ENCODE measurements around the gene CIAO2A. TPM values are rescaled to one million over a fixed set of nuclear protein-coding genes. Genes with fewer than 3 reads are reported as not detected.

CIAO2A gene
- total RNA-seq, 1 experiment from 2014 or later: 73.2 TPM

DNA sequence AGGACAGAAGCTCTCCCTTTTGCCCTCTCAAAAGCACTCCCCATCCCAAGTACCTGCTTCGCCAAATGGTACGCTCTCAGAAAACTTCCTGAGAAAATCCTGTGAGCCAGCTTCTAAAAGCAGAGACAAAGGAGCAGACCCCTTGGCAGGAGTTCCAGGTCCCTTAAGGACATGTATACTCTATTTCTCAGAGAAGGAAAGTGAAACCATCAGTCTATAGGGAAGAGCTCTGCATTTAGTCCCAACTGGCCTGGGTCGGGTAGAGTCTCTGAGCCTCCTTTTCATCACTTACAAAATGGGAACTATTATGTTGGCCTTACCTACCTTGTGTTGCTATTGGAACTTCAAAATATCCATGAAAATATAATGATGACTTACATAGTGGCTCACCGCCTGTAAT, 67.0 kb downstream of the CIAO2A start:
- Mint-ChIP-seq H3K9me3 (ENCODE audit: low read depth, unreplicated experiment) (peaks cover under 1% of the 10 kb centered on the region), H3K4me3 (ENCODE audit: low read depth, unreplicated experiment) (no peak overlapping the region), H3K27me3 (ENCODE audit: unreplicated experiment) (peaks cover 28% of the 10 kb centered on the region), H3K4me1 (ENCODE audit: low read depth, unreplicated experiment) (peaks cover 11% of the 10 kb centered on the region), H3K36me3 (ENCODE audit: insufficient read depth, unreplicated experiment) (peaks cover 8% of the 10 kb centered on the region), H3K27ac (ENCODE audit: unreplicated experiment) (no peak overlapping the region)
- no peak for DNase-seq
- BruUV-seq (replicated peaks): no TSS peak
- CTCF ChIA-PET: no interaction called here
- TF ChIP-seq, protein P1, sequence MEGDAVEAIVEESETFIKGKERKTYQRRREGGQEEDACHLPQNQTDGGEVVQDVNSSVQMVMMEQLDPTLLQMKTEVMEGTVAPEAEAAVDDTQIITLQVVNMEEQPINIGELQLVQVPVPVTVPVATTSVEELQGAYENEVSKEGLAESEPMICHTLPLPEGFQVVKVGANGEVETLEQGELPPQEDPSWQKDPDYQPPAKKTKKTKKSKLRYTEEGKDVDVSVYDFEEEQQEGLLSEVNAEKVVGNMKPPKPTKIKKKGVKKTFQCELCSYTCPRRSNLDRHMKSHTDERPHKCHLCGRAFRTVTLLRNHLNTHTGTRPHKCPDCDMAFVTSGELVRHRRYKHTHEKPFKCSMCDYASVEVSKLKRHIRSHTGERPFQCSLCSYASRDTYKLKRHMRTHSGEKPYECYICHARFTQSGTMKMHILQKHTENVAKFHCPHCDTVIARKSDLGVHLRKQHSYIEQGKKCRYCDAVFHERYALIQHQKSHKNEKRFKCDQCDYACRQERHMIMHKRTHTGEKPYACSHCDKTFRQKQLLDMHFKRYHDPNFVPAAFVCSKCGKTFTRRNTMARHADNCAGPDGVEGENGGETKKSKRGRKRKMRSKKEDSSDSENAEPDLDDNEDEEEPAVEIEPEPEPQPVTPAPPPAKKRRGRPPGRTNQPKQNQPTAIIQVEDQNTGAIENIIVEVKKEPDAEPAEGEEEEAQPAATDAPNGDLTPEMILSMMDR (IDR thresholded peaks at IDR 0.05; ENCODE audit: unreplicated experiment): no peak
- intact Hi-C loops (cut with micrococcal nuclease; ENCODE audit: unreplicated experiment): no loop called here

DNA sequence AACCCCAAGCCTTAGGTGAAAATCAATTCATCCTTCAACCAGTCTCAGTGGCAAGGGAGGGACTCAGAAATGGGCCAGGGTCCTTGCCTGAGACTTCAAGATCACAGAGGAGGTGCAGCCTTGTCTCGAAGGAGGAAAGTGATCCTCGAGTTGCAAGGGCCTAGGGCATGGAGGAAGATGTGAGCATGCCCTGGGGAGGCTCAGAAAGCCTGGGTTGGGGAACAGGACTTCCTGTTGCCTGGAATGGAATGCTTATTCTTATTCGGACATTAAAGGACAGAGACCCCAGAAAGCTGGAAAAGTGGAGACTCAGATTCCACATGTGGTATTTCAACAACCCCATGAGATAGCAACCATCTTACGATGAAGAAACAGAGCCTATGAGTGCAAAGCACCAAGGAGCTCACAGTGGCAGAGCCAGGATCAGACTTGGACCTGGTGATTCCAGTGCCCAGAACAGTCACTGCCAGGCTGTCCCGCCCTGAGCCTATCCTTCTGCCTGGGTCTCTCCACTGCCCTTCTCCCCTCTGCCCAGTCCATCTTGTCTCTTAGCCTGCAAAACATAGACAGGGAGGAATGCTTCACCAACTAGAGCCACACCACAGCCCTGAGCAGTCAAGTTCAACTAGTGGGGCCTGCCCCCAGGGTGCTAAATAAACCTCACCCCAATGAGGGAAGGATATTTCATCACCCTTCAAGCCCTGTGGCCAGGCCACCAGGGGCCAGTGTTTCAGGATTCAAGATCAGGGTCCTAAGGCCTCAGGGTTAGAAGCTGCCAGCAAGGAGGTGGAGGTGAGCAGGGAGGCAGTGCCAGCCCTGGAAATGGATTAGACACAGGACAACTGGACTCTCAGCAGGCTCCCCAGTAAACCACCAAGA, 69.2 kb downstream of the CIAO2A start:
- no peak overlapping the region for H3K4me3 Mint-ChIP-seq (ENCODE audit: low read depth, unreplicated experiment)
- intact Hi-C loops (cut with micrococcal nuclease; ENCODE audit: unreplicated experiment): no loop called here
- BruUV-seq (replicated peaks): no TSS peak
- H3K4me1 Mint-ChIP-seq (ENCODE audit: low read depth, unreplicated experiment): peaks cover 19% of the 10 kb centered on the region
- peaks cover 20% of the 10 kb centered on the region for H3K27me3 Mint-ChIP-seq (ENCODE audit: unreplicated experiment)
- CTCF ChIA-PET: interaction anchor here (0.6 to 1.4 kb wide), 2 partner anchors 14 to 16 kb away, joined by 3 to 4 read pairs; no protein-coding TSS in a partner anchor
- TF ChIP-seq, protein P1 (IDR thresholded peaks at IDR 0.05; ENCODE audit: unreplicated experiment): no peak
- H3K36me3 Mint-ChIP-seq (ENCODE audit: insufficient read depth, unreplicated experiment): peaks cover 8% of the 10 kb centered on the region
- no peak for DNase-seq
- no peak overlapping the region for H3K27ac Mint-ChIP-seq (ENCODE audit: unreplicated experiment)
- H3K9me3 Mint-ChIP-seq (ENCODE audit: low read depth, unreplicated experiment): peaks cover 2% of the 10 kb centered on the region

- Mint-ChIP-seq H3K27me3 (ENCODE audit: unreplicated experiment) (peaks cover 20% of the 10 kb centered on the region), H3K36me3 (ENCODE audit: insufficient read depth, unreplicated experiment) (peaks cover 8% of the 10 kb centered on the region), H3K9me3 (ENCODE audit: low read depth, unreplicated experiment) (peaks cover 2% of the 10 kb centered on the region), H3K4me1 (ENCODE audit: low read depth, unreplicated experiment) (peaks cover 25% of the 10 kb centered on the region), H3K27ac (ENCODE audit: unreplicated experiment) (no peak overlapping the region), H3K4me3 (ENCODE audit: low read depth, unreplicated experiment) (no peak overlapping the region)
- intact Hi-C loops (cut with micrococcal nuclease; ENCODE audit: unreplicated experiment): no loop called here
- CTCF ChIA-PET: no interaction called here
- DNase-seq: no peak
- TF ChIP-seq, protein P1 (IDR thresholded peaks at IDR 0.05; ENCODE audit: unreplicated experiment): no peak
- BruUV-seq (replicated peaks): no TSS peak
Measured at GRCh38 chr15:64023220-64023619, 70.4 kb downstream of the CIAO2A start.

GRCh38 chr15:64022571-64022970, 71.1 kb downstream of the CIAO2A start:
- H3K4me1 Mint-ChIP-seq (ENCODE audit: low read depth, unreplicated experiment): peaks cover 27% of the 10 kb centered on the region
- intact Hi-C loops (cut with micrococcal nuclease; ENCODE audit: unreplicated experiment): no loop called here
- no peak overlapping the region for H3K27ac Mint-ChIP-seq (ENCODE audit: unreplicated experiment)
- CTCF ChIA-PET: interaction anchor here (1.6 kb wide), 1 partner anchor 12 kb away, joined by 4 read pairs; no protein-coding TSS in a partner anchor
- H3K27me3 Mint-ChIP-seq (ENCODE audit: unreplicated experiment): peaks cover 20% of the 10 kb centered on the region
- peaks cover 5% of the 10 kb centered on the region for H3K36me3 Mint-ChIP-seq (ENCODE audit: insufficient read depth, unreplicated experiment)
- H3K9me3 Mint-ChIP-seq (ENCODE audit: low read depth, unreplicated experiment): peaks cover 2% of the 10 kb centered on the region
- BruUV-seq (replicated peaks): no TSS peak
- H3K4me3 Mint-ChIP-seq (ENCODE audit: low read depth, unreplicated experiment): no peak overlapping the region
- no peak for DNase-seq
- TF ChIP-seq, protein P1 (IDR thresholded peaks at IDR 0.05; ENCODE audit: unreplicated experiment): no peak

Other genes starting within 250 kb of the CIAO2A start
- gene DAPK2, start 47.4 kb downstream of the CIAO2A start, total RNA-seq (2022): 1.1 and 1.5 TPM in 2 replicates
- gene SNX1, start 2.1 kb upstream of the CIAO2A start, total RNA-seq (2022): 108 and 119 TPM in 2 replicates
- gene SNX22, start 57.9 kb upstream of the CIAO2A start, total RNA-seq (2022): 1.3 and 1.6 TPM in 2 replicates
- gene PPIB, start 69.2 kb upstream of the CIAO2A start, total RNA-seq (2022): 682 and 690 TPM in 2 replicates

Measured in Calu3 (cell line).